ENCODE measurements around the gene MROH2A. TPM values are rescaled to one million over a fixed set of nuclear protein-coding genes. Genes with fewer than 3 reads are reported as not detected.

Gene MROH2A
- total RNA-seq, 1 donor from 2014 or later = not detected

DNA sequence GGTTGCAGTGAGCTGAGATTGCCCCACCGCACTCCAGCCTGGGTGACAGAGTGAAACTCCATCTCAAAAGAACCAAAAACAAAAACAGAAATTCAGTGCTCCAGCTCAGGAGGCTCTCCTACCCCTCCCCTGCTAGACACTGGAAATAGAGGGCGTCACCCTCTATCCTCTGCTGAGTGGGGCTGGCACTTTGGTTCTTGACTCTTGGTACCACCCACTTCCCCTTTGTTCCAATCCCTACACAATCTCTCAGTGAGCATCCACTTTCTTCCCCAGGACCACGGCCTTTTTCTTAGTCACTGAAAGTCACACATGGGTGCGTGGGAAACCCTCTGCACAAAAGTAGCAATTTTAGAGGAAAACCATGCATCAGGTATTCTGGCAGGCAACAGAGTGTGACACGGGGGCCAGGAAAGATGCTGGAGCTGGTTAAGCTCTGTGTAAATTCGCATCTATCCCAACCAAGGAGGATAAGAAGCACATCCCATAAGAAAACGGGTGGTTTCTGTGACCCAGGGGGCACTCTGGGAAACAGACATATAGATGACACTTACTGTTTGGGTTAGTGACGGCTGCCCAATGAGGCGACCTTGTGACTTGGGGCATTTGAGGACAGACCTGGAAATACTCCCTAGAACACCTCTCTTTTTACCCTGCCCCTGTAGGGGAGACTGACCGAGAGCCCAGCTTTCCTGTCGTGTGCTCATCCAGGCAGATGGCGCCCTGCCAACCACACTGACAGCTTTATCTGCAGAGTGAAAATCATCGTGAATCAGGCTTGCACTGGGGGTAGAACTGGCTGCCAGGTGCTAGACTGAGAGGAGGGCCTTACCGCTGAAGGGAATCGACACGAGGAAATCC lies 68.5 kb downstream of the MROH2A start:
- Mint-ChIP-seq H3K4me3 (ENCODE audit: unreplicated experiment) (no peak overlapping the region), H3K27ac (ENCODE audit: unreplicated experiment) (no peak overlapping the region), H3K36me3 (ENCODE audit: unreplicated experiment) (no peaks in the 10 kb centered on the region), H3K27me3 (ENCODE audit: unreplicated experiment) (peaks cover 2% of the 10 kb centered on the region), H3K9me3 (ENCODE audit: unreplicated experiment) (no peaks in the 10 kb centered on the region), H3K4me1 (ENCODE audit: low read depth, unreplicated experiment) (no peaks in the 10 kb centered on the region)
- TF ChIP-seq, protein P1, sequence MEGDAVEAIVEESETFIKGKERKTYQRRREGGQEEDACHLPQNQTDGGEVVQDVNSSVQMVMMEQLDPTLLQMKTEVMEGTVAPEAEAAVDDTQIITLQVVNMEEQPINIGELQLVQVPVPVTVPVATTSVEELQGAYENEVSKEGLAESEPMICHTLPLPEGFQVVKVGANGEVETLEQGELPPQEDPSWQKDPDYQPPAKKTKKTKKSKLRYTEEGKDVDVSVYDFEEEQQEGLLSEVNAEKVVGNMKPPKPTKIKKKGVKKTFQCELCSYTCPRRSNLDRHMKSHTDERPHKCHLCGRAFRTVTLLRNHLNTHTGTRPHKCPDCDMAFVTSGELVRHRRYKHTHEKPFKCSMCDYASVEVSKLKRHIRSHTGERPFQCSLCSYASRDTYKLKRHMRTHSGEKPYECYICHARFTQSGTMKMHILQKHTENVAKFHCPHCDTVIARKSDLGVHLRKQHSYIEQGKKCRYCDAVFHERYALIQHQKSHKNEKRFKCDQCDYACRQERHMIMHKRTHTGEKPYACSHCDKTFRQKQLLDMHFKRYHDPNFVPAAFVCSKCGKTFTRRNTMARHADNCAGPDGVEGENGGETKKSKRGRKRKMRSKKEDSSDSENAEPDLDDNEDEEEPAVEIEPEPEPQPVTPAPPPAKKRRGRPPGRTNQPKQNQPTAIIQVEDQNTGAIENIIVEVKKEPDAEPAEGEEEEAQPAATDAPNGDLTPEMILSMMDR (IDR thresholded peaks at IDR 0.05; ENCODE audit: partially characterized antibody, unreplicated experiment) = no peak
- no peak for DNase-seq

GRCh38 chr2:233847248-233847898 lies 69.2 kb downstream of the MROH2A start:
- Mint-ChIP-seq H3K4me1 (ENCODE audit: low read depth, unreplicated experiment) (no peaks in the 10 kb centered on the region), H3K27me3 (ENCODE audit: unreplicated experiment) (peaks cover 2% of the 10 kb centered on the region), H3K36me3 (ENCODE audit: unreplicated experiment) (no peaks in the 10 kb centered on the region), H3K4me3 (ENCODE audit: unreplicated experiment) (no peak overlapping the region), H3K9me3 (ENCODE audit: unreplicated experiment) (no peaks in the 10 kb centered on the region), H3K27ac (ENCODE audit: unreplicated experiment) (no peak overlapping the region)
- no peak for DNase-seq
- TF ChIP-seq, protein P1 (IDR thresholded peaks at IDR 0.05; ENCODE audit: partially characterized antibody, unreplicated experiment) = no peak

GRCh38 chr2:233848276-233848675 lies 70.1 kb downstream of the MROH2A start:
- Mint-ChIP-seq H3K4me1 (ENCODE audit: low read depth, unreplicated experiment) (peaks cover 6% of the 10 kb centered on the region), H3K27ac (ENCODE audit: unreplicated experiment) (no peak overlapping the region), H3K4me3 (ENCODE audit: unreplicated experiment) (no peak overlapping the region), H3K9me3 (ENCODE audit: unreplicated experiment) (no peaks in the 10 kb centered on the region), H3K27me3 (ENCODE audit: unreplicated experiment) (peaks cover 4% of the 10 kb centered on the region), H3K36me3 (ENCODE audit: unreplicated experiment) (no peaks in the 10 kb centered on the region)
- DNase-seq = no peak
- TF ChIP-seq, protein P1 (IDR thresholded peaks at IDR 0.05; ENCODE audit: partially characterized antibody, unreplicated experiment) = no peak

DNA sequence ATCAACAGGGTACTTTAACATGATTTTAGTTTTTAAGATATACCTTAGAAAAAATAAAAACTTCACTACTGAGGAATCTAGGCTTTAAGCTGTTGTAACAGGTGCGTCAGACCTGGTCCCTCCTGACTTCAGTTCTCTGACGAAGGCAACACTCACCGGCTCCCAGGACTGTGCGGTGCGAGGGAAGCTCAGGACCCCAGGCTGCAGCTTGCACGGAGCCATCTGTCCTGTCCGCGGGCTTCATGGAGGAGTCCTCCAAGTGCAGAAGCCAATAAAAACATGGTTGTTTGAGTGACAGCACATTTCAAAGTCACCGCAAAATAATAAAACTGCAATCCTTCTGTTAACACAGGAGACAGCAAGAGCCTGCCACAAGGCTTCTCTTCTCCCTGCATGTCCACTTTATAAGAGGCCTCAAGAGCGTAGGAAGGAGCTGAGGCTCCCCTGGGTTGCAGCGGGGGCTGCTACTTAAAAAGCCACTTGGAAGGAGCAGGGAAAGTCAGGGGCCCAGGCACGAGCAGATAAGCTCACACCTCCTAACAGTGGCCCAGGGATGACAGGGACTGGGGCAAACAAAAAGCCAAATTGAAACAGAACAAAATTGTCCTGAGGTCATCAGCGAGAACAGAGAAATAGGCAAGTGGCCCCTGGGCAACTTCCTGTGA lies 71.6 kb downstream of the MROH2A start:
- Mint-ChIP-seq H3K36me3 (ENCODE audit: unreplicated experiment) (no peaks in the 10 kb centered on the region), H3K27me3 (ENCODE audit: unreplicated experiment) (peaks cover 4% of the 10 kb centered on the region), H3K27ac (ENCODE audit: unreplicated experiment) (no peak overlapping the region), H3K4me1 (ENCODE audit: low read depth, unreplicated experiment) (peaks cover 6% of the 10 kb centered on the region), H3K4me3 (ENCODE audit: unreplicated experiment) (no peak overlapping the region), H3K9me3 (ENCODE audit: unreplicated experiment) (no peaks in the 10 kb centered on the region)
- TF ChIP-seq, protein P1 (IDR thresholded peaks at IDR 0.05; ENCODE audit: partially characterized antibody, unreplicated experiment) = no peak
- no peak for DNase-seq

All from glutamatergic neuron (in vitro differentiated cells).